HG03558 (cell line): ENCODE results near the gene FBXW12.
"Not testable (repeated sequence)": the region's sequence is repeated elsewhere in the genome, so short reads cannot be mapped to it uniquely, and the experiment has no call there.

Experiments used
- ATAC-seq: cut with Tn5 transposase; IDR thresholded peaks from one replicate; pipeline ENCODE4 v1.9.1; 2021; ENCODE audit warnings: moderate number of reproducible peaks; ENCODE audit not compliant: unreplicated experiment; ENCODE audit errors: extremely low read depth

FBXW12 gene, protein sequence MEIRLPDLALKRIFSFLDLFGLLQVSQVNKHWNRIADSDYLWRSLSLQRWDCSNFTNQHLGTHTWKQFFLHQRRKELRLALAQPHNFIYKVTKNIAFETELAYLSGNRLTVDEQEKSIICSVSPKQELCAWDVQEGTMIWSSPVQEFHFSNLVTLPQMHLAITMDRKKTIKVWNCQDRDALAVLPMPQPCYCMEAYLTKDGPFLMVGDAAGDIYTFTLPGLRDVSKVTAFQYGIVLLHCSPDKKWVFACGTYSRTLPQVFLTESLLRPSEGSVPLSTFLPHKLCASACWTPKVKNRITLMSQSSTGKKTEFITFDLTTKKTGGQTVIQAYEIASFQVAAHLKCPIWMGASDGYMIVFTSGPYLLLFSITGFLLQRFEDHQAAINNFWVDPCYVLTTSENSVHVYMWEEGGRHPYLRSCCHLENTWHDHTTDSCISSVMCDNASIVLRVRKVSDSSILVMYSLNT

DNA sequence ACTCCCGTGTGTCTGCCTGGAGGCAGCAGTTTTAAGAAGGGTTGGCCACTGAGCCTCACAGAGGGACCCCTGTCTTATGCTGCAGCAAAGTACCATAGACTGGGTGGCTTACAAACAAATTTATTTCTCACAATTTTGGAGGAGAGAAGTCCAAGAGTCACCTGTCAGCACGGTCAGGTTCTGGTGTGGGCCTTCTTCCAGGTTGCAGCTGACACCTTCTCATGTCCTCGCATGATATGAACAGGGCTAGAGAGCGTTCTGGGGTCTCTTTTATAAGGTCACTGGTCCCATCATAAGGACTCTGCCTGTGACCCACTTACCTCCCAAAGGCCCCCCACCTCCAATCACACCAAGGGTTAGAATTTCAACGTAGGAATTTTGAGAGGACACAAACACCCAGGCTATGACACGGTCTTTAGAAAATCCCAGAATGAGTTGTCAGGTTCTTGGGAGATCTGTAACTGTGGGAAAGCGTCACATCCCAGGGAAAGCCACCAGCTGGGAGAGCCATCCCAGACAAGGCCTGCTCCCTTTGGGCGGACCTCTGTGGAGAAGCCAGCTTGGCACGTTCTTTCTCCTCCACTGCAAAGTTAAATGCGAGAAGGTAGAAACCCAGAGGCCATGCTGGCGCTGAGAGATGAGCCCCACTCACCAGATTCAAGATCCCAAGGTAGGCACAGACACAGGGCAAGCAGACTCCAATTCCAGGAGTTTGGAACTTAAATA lies at the start of gene FBXW12:
Gene FBXW12 (plus strand): TSS at position 569 of the 726 bp plus-strand sequence. CDS start 549 bp downstream, outside the sequence.
- no peak for ATAC-seq

DNA sequence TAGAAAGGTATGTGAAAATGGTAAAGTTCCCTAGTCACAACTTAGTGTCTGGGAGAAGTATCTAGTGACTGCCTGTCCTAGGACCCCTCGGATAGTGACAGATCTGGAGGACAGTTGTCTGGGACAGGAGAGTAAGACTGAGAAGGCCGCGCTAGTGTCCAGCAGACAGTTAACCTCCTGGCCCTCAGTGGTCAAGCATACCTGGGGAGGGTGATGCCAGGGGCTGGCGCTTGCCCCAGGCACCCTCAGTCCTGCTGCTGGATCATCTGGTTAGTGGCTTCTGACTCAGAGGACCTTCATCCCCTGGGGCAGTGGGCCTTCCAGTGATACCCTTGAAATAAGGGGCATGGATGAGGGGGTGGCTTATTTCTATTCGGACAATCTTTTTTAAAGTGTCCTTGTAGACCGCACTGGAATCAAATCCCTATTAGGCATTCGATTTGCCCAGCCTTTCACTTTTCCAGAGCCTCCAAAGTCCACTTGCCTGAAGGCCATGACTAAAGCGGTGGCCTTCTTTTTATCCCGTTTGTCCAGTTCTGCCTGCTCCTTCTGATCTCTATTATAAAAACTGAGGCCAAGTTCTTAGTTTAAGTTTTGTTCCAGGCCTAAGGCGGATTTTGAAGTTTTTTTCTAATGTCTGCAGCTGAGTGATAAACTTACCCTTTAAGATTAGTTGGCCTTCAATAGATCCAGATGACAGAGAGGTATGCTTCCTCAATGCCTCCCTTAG lies 40.1 kb upstream of the FBXW12 start:
- not testable (repeated sequence) for ATAC-seq

DNA sequence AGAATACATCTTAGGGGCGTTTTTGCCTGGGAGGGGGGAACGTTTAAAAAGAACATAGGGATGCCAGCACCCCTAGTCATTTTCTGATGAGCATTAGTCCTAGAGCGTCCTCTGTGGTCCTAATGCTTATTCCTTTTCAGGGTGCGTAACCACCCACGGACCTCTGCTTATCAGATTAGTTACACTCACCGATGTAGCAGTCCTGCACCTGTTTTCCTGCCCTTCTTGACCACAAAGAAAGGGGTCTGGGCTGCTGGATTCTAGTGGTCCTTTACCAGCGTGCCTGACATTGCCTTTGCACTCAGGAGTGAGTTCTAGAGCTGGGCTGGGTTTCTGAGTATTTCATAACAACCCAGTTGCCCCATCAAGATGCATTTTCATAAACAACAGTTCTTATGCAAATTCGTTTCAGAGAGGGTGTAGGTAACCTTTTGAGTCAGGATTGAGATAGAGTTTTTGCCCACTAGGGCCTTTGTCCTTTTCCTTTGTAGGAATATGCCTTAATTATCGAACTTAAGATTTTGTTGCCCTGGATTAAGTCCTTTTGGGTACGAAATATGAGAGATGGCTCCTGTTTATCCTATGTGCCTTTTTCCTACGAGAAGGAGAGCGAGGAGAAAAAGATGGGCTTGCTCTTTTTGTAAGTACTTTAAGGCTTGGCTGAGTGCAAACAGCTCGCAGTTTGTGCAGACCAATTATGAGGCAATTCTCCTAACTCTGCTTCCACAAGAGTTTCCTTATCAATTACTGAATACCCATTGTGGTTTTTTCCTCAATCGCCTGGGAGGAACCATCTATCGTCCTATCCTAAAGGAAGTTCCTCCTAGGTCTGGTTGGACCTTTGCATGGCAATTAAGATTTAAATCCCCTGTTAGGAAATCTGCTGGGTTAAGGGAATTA lies 38.4 kb upstream of the FBXW12 start, which contains the start of gene SPINK8:
Gene SPINK8 (minus strand): TSS at position 316 of the 900 bp plus-strand sequence. CDS start 5,320 bp downstream, outside the sequence.
- not testable (repeated sequence) for ATAC-seq

DNA sequence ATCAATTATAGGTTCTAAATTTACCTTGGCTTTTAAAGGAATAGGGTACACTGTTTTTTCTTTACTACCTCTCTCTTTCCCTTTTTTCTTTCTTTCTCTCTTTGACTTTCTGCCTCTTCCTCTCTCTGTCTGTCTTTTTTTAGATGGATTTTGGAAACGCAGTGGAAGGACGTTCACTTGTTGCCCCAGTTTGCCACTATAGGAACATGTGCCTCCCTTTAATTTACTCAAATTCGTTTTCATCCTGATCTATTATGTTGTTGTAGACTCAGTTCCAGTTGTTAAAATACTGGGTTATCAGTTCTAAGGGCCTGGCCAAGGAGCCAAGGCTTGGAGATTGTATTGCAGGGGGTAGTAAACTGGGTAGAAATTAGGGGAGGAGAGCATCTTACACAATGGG lies 37.4 kb upstream of the FBXW12 start:
- no peak for ATAC-seq

DNA sequence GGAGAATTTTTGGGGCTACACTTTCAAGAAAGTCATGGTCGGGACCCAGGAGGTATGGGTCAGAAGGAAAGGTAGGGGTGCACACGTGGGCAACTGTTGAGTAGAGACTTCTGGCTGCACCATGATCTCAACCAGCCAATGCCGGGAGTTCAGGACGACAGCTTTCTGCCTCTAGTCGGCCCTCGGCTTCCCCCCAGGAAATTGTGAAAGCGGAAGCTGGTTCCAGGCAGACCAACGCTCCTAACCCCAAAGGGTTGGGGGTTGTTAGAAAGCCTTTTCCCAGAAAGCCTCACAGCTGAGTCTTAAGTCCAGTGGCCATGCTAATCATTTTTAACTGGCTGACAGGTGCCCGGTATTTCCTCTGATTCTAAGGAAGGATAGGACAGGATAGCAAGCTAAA lies 36.7 kb upstream of the FBXW12 start:
- ATAC-seq = not testable (repeated sequence)

DNA sequence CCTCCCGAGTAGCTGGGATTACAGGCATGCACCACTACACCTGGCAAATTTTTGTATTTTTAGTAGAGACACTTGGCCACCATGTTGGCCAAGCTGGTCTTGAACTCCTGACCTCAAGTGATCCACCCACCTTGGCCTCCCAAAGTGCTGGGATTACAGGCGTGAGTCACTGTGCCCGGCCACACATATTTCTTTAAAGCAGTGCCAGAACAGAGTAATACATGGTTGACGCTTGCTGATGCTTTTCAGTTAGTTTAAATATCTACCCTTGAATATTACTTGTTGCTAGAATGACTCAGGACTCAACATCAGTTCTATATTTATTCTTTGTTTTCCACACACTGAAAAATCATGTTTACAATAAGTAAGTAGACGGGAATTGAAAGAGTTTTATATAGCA lies 34.5 kb upstream of the FBXW12 start:
- ATAC-seq = not testable (repeated sequence)

DNA sequence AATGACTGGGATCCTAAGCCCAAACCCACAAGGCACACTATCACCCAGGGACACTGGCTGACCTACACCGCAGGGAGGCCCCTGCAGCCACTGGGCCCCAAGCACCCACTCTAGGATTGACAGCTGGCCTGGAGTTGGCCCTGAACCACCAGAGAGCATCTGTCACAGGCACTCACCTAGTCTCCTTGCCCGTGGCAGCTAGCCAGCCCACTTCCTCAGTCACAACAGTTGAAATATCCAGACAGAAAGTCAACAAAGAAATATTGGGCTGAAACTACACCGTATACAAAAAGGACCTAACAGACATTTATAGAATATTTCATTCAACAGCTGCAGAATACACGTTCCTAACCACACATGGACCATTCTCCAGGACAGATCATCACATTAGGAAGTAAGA lies 33.4 kb upstream of the FBXW12 start:
- ATAC-seq = no peak

DNA sequence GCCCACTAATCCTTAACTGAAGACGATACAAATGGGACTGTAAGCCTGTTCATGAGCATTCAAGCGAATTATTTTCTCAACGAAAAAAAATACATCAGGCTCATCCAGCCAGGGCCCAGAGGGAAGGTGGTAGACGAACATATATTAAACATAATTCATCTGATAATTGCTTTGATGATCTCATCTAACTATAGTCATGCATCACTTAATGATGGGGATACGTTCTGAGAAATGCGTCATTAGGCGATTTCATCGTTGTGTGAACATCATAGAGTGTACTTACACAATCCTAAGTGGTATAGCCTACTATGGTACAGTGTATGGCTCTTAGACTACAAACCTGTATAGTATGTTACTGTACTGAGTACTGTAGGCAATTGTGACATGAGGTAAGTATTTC lies 28.6 kb upstream of the FBXW12 start:
- no peak for ATAC-seq

DNA sequence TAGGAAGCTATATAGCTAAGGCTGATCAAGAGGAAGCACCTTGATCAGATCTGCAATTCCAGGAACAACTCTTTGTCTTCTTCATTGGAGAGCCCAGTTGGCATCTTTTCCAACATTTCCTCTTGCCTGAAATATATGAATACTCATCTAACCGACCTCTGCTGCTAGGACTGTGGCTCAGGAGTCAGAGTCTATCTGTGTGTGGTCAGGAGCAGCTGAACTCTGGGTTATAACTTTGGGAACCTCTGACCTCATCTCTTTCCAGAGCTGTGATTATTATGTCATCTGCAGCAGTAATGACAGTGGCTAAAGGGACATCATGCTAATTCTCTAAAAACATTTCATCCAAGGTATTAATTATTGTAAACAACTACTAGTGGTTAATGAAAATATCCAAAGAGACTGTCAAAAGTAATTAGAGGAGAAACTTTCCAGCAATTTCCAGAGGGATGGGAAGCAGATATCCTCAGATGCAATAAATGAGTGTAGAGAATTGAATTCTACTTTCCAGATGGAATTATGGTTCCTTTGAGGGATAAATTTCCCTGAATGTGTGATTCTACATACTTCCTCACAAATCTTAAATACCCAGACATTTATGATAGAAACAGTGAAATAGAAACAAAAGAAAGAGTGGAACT lies 27.0 kb upstream of the FBXW12 start:
- no peak for ATAC-seq

DNA sequence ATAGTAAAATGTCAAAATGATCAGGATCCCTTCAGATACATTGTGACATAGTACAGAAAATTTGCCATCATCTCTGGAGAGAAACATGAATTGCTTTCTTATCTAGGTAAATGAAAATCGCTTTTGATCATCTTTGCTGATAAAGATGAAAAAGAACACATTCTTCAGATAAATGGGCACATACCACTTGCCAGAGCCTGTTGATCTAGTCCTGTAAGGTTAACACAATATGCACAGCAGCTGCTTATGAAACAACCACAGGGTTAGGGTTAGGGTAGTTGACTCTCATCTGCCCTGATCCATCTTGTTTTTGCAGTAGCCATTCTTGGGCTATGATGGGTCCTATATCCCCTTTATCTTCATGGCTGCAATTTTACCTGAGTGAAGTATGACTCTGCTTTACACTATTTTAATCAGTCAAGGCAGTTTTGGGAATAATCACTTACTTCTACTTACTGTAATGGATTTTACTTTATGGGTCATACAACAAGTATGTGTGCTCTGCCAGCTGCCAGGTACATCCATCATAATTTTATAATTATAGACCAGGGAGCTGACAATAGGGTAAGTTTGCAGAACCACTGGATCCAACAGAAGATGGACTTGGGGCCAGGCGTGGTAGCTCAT lies 26.0 kb upstream of the FBXW12 start:
- no peak for ATAC-seq

DNA sequence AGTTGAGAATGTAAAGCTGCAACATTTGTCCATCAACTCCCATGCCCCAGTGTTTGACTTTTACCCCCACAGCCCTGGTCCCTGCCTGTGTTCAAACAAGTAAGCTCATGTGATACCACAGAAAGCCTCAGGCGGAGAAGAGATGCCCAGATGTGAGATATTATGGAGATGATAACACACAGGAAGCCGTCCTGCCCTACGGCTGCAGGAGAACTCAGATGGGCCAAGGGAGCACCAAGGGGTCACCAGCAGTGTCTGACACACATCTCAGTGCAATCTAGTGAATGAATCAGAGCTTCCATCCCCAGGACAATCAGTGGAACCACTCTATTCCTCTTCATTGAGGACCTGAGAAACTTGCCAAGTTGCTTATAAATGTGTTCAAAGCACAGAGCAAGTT lies 24.5 kb upstream of the FBXW12 start:
- no peak for ATAC-seq

DNA sequence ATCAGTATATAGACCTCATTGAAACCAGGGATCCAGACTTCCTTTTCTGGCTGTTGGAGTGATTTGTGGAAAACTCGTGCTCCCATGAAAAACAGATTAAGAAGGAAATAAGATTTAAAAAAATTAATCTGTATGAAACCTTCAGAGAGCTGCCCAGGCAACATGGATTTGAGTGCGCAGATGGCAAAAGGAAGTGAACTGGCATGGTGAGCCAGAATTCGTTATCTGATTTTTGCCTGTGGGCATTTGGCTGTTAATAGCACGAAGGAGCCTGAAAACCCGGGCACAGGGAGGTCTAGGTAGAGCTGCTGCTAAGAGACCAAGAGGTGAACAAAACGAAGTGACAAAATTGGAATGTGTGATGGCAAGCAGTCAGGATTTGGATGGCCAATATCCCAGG lies 19.5 kb upstream of the FBXW12 start:
- ATAC-seq = no peak

DNA sequence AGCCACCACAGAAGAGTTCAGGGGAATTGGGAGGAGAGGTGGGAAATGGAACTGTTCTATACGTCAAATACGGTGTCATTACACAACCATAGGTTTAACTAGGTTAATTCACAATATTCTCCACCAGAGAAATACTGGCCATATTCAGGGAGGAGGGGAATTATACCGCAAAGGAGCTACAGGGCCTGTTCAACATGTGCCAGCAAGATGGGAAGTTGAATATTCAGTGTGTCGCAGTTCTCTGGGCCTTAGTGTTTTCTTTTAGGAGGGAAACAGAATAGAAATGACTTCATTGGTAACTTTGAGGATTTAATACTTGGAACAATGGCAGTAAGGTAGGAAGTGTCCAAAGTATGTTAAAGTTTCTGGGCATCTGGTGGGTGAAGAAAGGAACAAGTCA lies 18.0 kb upstream of the FBXW12 start:
- ATAC-seq = no peak

DNA sequence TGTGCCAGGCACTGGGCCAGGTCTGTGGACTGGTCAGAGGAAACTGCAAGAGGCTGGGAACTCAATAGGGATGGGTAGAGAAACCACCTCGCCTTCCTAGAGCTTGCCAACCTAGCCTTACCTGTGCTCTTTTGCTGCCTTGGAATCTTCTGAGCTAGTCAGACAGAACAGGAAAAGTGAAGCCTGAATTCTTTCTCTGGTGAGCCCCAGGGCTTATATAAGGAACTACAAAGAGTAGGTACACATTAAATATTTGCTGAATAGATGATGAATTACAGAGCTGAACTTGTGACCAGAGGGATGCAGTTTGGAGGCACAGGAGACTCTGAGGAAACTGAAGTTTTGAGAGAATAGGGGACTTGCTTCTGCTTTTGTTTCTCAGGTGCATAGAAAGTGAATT lies 15.6 kb upstream of the FBXW12 start:
- no peak for ATAC-seq

DNA sequence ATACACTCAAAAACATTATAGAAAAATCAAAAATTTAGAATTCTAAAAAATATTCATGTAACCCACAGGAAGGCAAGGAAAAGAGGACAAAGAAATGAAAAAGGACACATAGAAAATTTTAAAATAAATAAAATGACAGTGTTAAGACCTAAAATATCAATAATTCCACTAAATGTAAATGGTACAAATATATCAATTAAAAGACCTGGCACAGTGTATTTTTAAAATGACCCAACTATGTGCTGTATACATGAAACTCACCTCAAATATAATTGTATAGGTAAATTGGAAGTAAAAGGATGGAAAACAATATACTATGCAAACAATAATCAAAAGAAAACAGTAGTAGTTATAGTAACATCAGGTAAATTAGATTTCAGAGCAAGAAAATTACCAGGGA lies 10.1 kb upstream of the FBXW12 start:
- no peak for ATAC-seq

DNA sequence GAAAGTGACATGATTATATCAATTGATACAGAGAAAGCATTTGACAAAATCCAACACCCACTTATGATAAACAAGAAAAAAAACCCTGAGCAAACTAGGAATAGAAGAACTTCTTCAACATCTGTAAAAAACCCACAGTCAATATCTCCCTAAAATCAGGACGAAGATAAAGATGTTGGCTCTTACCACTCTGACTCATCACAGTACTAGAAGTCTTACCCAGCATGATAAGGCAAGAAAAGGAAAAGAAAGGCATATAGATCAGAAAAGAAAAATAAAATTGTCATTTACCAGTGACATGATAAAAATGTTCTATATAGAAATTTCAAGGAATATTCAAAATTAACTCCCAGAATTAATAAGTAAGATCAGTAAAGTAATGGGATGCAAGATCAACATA lies 7.2 kb upstream of the FBXW12 start:
- no peak for ATAC-seq

DNA sequence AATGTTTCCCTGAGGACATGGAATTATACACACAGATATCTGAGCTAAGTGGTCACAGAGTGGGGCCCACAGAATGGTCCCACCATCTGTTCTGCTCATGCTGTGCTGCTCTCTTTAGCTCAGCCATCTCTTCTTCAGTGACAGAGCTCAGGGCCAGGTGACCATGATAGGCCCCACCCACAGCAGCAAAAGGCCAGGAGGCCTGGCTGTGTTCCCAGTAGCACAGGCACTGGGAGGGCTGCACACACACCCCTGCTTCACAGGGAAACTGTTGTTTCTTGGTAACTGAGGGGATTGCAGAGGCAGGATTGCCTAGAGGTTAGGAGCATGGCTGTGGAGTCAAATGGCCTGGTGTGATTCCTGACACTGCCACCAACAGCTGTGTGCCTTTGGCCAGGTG lies 4.8 kb upstream of the FBXW12 start:
- no peak for ATAC-seq

DNA sequence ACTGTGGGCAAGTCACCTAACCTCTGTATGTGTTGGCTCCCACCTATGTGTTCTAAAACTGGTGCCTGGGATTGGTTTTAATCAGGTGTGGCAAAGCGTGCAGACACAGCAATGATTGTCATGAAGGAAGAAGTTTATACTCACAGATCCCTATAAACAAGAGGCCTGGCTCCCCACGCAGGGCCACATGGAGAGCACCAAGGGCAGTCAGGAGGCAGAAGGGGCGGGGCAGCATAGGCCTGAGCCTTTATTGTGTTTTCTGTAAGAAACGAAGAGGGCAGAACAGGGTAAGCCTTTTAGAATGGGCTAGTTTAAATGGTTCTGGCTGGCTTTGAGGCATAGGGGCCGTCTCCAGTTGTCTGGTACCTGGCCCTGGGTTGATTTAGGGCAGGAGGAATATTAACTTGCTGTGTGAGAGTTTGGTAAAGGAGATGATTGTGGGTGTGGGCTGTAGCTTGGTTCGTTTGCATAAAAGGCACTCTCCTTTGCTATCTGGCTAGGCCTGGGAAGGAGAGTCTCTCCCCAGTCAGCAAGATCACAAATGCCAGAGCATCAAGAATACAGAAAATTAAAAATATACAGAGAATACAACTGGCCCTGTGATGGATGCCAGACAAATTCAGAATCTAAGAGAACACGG lies 2.2 kb upstream of the FBXW12 start:
- ATAC-seq = no peak
